Measurements from ENCODE around the gene MAPK4.
"Not testable (repeated sequence)": the region's sequence is repeated elsewhere in the genome, so short reads cannot be mapped to it uniquely, and the experiment has no call there.

Gene MAPK4

GRCh38 chr18:50704357-50704940 is 144.6 kb downstream of the MAPK4 start:
- DNase-seq (ENCODE audit: extremely low spot score) = no peak
- ChIA-PET CTCF (no interaction called here), POLR2A (no interaction called here)
- TF ChIP-seq L3MBTL2 (conservative IDR thresholded peaks at IDR 0.05) = no peak
- TF ChIP-seq PKNOX1 (IDR thresholded peaks at IDR 0.05) = no peak
- TF ChIP-seq BHLHE40 (IDR thresholded peaks at IDR 0.05; ENCODE audit: borderline replicate concordance) = no peak
- TF ChIP-seq ELF4 (IDR thresholded peaks at IDR 0.05) = no peak
- TF ChIP-seq SP1 (IDR thresholded peaks at IDR 0.05) = no peak

- ChIA-PET CTCF (no interaction called here), POLR2A (no interaction called here)
- TF ChIP-seq SP1 (IDR thresholded peaks at IDR 0.05) (no peak), HDGF (IDR thresholded peaks at IDR 0.05; ENCODE audit: borderline replicate concordance) (no peak), BHLHE40 (IDR thresholded peaks at IDR 0.05; ENCODE audit: borderline replicate concordance) (no peak), ARNT (IDR thresholded peaks at IDR 0.05) (no peak), NFRKB (IDR thresholded peaks at IDR 0.05) (no peak)
- DNase-seq (ENCODE audit: extremely low spot score) = no peak
Observed at GRCh38 chr18:50706199-50706598, 146.3 kb downstream of the MAPK4 start.

- POLR2A ChIA-PET = no interaction called here
Observed at GRCh38 chr18:50706651-50707050, 146.8 kb downstream of the MAPK4 start.

GRCh38 chr18:50707297-50707696 is 147.4 kb downstream of the MAPK4 start:
- CTCF ChIA-PET; DNase-seq (ENCODE audit: extremely low spot score); POLR2A ChIA-PET: not testable (repeated sequence)

More at GRCh38 chr18:50706651-50707050, 146.8 kb downstream of the MAPK4 start:
- no peak for DNase-seq (ENCODE audit: extremely low spot score)
- TF ChIP-seq ELF4 (IDR thresholded peaks at IDR 0.05) = no peak
- no peak for TF ChIP-seq FOXK2 (IDR thresholded peaks at IDR 0.05)
- TF ChIP-seq HDGF (IDR thresholded peaks at IDR 0.05; ENCODE audit: borderline replicate concordance) = no peak
- CTCF ChIA-PET = no interaction called here

- TF ChIP-seq HDGF (IDR thresholded peaks at IDR 0.05; ENCODE audit: borderline replicate concordance) (no peak), ARNT (IDR thresholded peaks at IDR 0.05) (no peak), L3MBTL2 (conservative IDR thresholded peaks at IDR 0.05) (no peak), CTBP1 (IDR thresholded peaks at IDR 0.05; ENCODE audit: borderline replicate concordance) (no peak), FOXA1 (IDR thresholded peaks at IDR 0.05) (no peak)
- ChIA-PET POLR2A (no interaction called here), CTCF (no interaction called here)
- DNase-seq (ENCODE audit: extremely low spot score) = no peak
Observed at GRCh38 chr18:50707855-50708469, 148.1 kb downstream of the MAPK4 start.

GRCh38 chr18:50709193-50709592 is 149.3 kb downstream of the MAPK4 start:
- DNase-seq (ENCODE audit: extremely low spot score) = no peak
- CTCF ChIA-PET = no interaction called here
- POLR2A ChIA-PET = no interaction called here
- TF ChIP-seq CTBP1 (IDR thresholded peaks at IDR 0.05; ENCODE audit: borderline replicate concordance) (no peak), BHLHE40 (IDR thresholded peaks at IDR 0.05; ENCODE audit: borderline replicate concordance) (no peak), ARNT (IDR thresholded peaks at IDR 0.05) (no peak), NFRKB (IDR thresholded peaks at IDR 0.05) (no peak), FOXK2 (IDR thresholded peaks at IDR 0.05) (no peak), FOXM1 (IDR thresholded peaks at IDR 0.05; ENCODE audit: borderline replicate concordance) (no peak), FOXA1 (IDR thresholded peaks at IDR 0.05) (no peak), PKNOX1 (IDR thresholded peaks at IDR 0.05) (no peak), SUZ12 (IDR thresholded peaks at IDR 0.05) (no peak), HDGF (IDR thresholded peaks at IDR 0.05; ENCODE audit: borderline replicate concordance) (no peak), L3MBTL2 (conservative IDR thresholded peaks at IDR 0.05) (no peak), ELF4 (IDR thresholded peaks at IDR 0.05) (no peak), ZNF384 (IDR thresholded peaks at IDR 0.05) (no peak), SP1 (IDR thresholded peaks at IDR 0.05) (no peak)

- POLR2A ChIA-PET = no interaction called here
- no peak for DNase-seq (ENCODE audit: extremely low spot score)
- CTCF ChIA-PET = no interaction called here
- TF ChIP-seq FOXA1 (IDR thresholded peaks at IDR 0.05) (no peak), FOXK2 (IDR thresholded peaks at IDR 0.05) (no peak), L3MBTL2 (conservative IDR thresholded peaks at IDR 0.05) (no peak), LEF1 (IDR thresholded peaks at IDR 0.05; ENCODE audit: borderline replicate concordance) (no peak), BHLHE40 (IDR thresholded peaks at IDR 0.05; ENCODE audit: borderline replicate concordance) (no peak), HDGF (IDR thresholded peaks at IDR 0.05; ENCODE audit: borderline replicate concordance) (no peak)
Observed at GRCh38 chr18:50711386-50711785, 151.5 kb downstream of the MAPK4 start.

- CTCF ChIA-PET = no interaction called here
- TF ChIP-seq ARNT (IDR thresholded peaks at IDR 0.05) (no peak), ZNF384 (IDR thresholded peaks at IDR 0.05) (no peak), FOXA1 (IDR thresholded peaks at IDR 0.05) (no peak), SP1 (IDR thresholded peaks at IDR 0.05) (no peak), HDGF (IDR thresholded peaks at IDR 0.05; ENCODE audit: borderline replicate concordance) (no peak), FOXM1 (IDR thresholded peaks at IDR 0.05; ENCODE audit: borderline replicate concordance) (no peak), PKNOX1 (IDR thresholded peaks at IDR 0.05) (no peak), FOXK2 (IDR thresholded peaks at IDR 0.05) (no peak), L3MBTL2 (conservative IDR thresholded peaks at IDR 0.05) (no peak), NFRKB (IDR thresholded peaks at IDR 0.05) (no peak), LEF1 (IDR thresholded peaks at IDR 0.05; ENCODE audit: borderline replicate concordance) (no peak), TARDBP (IDR thresholded peaks at IDR 0.05) (no peak), BHLHE40 (IDR thresholded peaks at IDR 0.05; ENCODE audit: borderline replicate concordance) (no peak), ELF4 (IDR thresholded peaks at IDR 0.05) (no peak), SUZ12 (IDR thresholded peaks at IDR 0.05) (no peak), CTBP1 (IDR thresholded peaks at IDR 0.05; ENCODE audit: borderline replicate concordance) (no peak)
- POLR2A ChIA-PET = no interaction called here
- no peak for DNase-seq (ENCODE audit: extremely low spot score)
Observed at GRCh38 chr18:50715919-50716318, 156.0 kb downstream of the MAPK4 start.

All from HEK293T (cell line).